H1 (cell line): ENCODE data around the gene USP35. TPM values are rescaled to one million over a fixed set of nuclear protein-coding genes. Genes with fewer than 3 reads are reported as not detected.

ENCODE experiments used
- CHD7 ChIP-seq: fragments of 300-600 bp; sonication (generic); IDR thresholded peaks from 2 replicates; pipeline ENCODE4 v1.7.1; 2012; ENCODE audit warnings: low read length, moderate library complexity, mild to moderate bottlenecking, inconsistent platforms; ENCODE audit not compliant: insufficient replicate concordance
- CTBP2 ChIP-seq: IDR thresholded peaks from 2 replicates; pipeline ENCODE4 v1.7.0; 2011; ENCODE audit warnings: borderline replicate concordance, mild to moderate bottlenecking, moderate library complexity, mixed read lengths, low read length; ENCODE audit not compliant: insufficient read depth, insufficient read length
- GABPA ChIP-seq: IDR thresholded peaks from 2 replicates; pipeline ENCODE4 v1.6.1; 2011; ENCODE audit warnings: mild to moderate bottlenecking, low read length, moderate library complexity, borderline replicate concordance; ENCODE audit not compliant: insufficient read depth
- RFX5 ChIP-seq: IDR thresholded peaks from 2 replicates; pipeline ENCODE4 v1.6.1; 2011; ENCODE audit warnings: low read depth, low read length, improper control_type of control experiment, borderline replicate concordance
- polyA plus RNA-seq, 7 experiments: library from polyadenylated mRNA; depleted of rRNA in 3 of 7; stranded (reverse) in 5 of 7; unstranded in 2 of 7; fragments of >200 nt in 5 of 7; fragments of 200-250 nt in 2 of 7; gene quantifications; 1 replicate in 5 of 7; 2 replicates in 1 of 7; 4 replicates in 1 of 7; pipeline versions ENCODE4 v1.2.1 to v1.2.3, GENCODE V29; 2011 to 2013; ENCODE audit warnings: missing spikeins in 2 of 7, mixed read lengths in 2 of 7
- total RNA-seq: library from RNA; stranded (reverse); fragmentation: NEBNext Ultra II Directional; extraction: Animal tissue kit (Norgen Biotek cat#: 25700); gene quantifications from 2 replicates; pipeline ENCODE4 v1.2.1, GENCODE V29; 2021
- TF ChIP-seq, protein P1 (sequence below): IDR thresholded peaks from 2 replicates; pipeline ENCODE4 v1.6.1; 2012; ENCODE audit warnings: inconsistent platforms
- TF ChIP-seq, protein P2 (sequence below): IDR thresholded peaks from 2 replicates; pipeline ENCODE4 v1.6.1; 2012; ENCODE audit warnings: low read length, inconsistent platforms

USP35 gene
- total and polyA plus RNA-seq, 2 of the 8 experiments (the other 6 are each of a cell fraction or from before 2014, with no cell fraction given), result 4.6 to 6.8 TPM

DNA sequence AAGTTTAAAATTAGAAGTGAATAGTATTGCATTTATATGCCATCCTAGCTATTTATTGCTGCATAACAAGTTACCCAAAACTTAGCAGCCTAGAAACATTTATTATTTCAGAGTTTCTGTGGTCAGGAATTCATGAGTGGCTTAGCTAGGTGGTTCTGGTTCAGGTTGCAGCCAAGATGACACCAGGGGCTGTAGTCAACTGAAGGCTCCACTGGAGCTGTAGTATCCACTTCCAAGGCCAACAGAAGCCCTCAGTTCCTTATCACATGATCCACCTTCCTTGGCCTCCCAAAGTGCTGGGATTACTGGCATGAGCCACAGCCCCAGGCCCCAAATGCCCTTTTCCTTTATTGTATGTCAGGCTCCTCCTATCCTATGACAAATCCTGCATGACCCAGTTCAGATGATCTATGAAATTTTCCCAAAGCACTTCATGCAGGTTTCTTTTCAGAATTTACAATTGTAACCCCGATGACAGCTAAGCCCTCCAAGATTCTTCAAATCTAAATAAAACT, 43.2 kb upstream of the USP35 start (continued):
- TF ChIP-seq CHD7 (no peak), RFX5 (no peak), CTBP2 (no peak), GABPA (no peak)
- TF ChIP-seq, protein P1, sequence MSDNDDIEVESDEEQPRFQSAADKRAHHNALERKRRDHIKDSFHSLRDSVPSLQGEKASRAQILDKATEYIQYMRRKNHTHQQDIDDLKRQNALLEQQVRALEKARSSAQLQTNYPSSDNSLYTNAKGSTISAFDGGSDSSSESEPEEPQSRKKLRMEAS, result no peak
- TF ChIP-seq, protein P2, sequence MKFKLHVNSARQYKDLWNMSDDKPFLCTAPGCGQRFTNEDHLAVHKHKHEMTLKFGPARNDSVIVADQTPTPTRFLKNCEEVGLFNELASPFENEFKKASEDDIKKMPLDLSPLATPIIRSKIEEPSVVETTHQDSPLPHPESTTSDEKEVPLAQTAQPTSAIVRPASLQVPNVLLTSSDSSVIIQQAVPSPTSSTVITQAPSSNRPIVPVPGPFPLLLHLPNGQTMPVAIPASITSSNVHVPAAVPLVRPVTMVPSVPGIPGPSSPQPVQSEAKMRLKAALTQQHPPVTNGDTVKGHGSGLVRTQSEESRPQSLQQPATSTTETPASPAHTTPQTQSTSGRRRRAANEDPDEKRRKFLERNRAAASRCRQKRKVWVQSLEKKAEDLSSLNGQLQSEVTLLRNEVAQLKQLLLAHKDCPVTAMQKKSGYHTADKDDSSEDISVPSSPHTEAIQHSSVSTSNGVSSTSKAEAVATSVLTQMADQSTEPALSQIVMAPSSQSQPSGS, result no peak
